ENCODE measurements around the gene RELA. TPM values are rescaled to one million over a fixed set of nuclear protein-coding genes. Genes with fewer than 3 reads are reported as not detected.
"Not testable (repeated sequence)": the region's sequence is repeated elsewhere in the genome, so short reads cannot be mapped to it uniquely, and the experiment has no call there.

RELA gene
- total RNA-seq, 1 experiment from 2014 or later, result 99.3 TPM

GRCh38 chr11:65641297-65642013, 21.3 kb downstream of the RELA start:
- ChIA-PET POLR2A (ENCODE audit: low non-redundant PET) (no interaction called here), CTCF (no interaction called here)
- no peaks in the 10 kb centered on the region for H3K9me3 ChIP-seq (ENCODE audit: low read depth, low read length, poor library complexity, severe bottlenecking)
- H3K36me3 ChIP-seq (ENCODE audit: insufficient read depth, low read length, poor library complexity, severe bottlenecking), result peaks cover 3% of the 10 kb centered on the region
- H3K27me3 ChIP-seq (replicated peaks; ENCODE audit: insufficient read depth, low read depth, low read length, poor library complexity), result no peaks in the 10 kb centered on the region
- H3K4me3 ChIP-seq (ENCODE audit: low read depth, low read length, poor library complexity, severe bottlenecking), result no peak overlapping the region
- H3K27ac ChIP-seq (ENCODE audit: low read depth, low read length, poor library complexity, severe bottlenecking), result no peak overlapping the region
- intact Hi-C loops (cut with micrococcal nuclease; ENCODE audit: unreplicated experiment), result no loop called here
- DNase-seq (ENCODE audit: low spot score), result no peak
- H3K4me1 ChIP-seq (ENCODE audit: insufficient read depth, low read length, poor library complexity, severe bottlenecking), result peaks cover 11% of the 10 kb centered on the region
- no peak for TF ChIP-seq EZH2 (IDR thresholded peaks at IDR 0.05; ENCODE audit: borderline replicate concordance, low read depth, low read length, poor library complexity, severe bottlenecking)
- TF ChIP-seq, protein P1, sequence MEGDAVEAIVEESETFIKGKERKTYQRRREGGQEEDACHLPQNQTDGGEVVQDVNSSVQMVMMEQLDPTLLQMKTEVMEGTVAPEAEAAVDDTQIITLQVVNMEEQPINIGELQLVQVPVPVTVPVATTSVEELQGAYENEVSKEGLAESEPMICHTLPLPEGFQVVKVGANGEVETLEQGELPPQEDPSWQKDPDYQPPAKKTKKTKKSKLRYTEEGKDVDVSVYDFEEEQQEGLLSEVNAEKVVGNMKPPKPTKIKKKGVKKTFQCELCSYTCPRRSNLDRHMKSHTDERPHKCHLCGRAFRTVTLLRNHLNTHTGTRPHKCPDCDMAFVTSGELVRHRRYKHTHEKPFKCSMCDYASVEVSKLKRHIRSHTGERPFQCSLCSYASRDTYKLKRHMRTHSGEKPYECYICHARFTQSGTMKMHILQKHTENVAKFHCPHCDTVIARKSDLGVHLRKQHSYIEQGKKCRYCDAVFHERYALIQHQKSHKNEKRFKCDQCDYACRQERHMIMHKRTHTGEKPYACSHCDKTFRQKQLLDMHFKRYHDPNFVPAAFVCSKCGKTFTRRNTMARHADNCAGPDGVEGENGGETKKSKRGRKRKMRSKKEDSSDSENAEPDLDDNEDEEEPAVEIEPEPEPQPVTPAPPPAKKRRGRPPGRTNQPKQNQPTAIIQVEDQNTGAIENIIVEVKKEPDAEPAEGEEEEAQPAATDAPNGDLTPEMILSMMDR (conservative IDR thresholded peaks at IDR 0.05; ENCODE audit: low read depth, low read length), result no peak
- no TSS peak for BruUV-seq (replicated peaks)

DNA sequence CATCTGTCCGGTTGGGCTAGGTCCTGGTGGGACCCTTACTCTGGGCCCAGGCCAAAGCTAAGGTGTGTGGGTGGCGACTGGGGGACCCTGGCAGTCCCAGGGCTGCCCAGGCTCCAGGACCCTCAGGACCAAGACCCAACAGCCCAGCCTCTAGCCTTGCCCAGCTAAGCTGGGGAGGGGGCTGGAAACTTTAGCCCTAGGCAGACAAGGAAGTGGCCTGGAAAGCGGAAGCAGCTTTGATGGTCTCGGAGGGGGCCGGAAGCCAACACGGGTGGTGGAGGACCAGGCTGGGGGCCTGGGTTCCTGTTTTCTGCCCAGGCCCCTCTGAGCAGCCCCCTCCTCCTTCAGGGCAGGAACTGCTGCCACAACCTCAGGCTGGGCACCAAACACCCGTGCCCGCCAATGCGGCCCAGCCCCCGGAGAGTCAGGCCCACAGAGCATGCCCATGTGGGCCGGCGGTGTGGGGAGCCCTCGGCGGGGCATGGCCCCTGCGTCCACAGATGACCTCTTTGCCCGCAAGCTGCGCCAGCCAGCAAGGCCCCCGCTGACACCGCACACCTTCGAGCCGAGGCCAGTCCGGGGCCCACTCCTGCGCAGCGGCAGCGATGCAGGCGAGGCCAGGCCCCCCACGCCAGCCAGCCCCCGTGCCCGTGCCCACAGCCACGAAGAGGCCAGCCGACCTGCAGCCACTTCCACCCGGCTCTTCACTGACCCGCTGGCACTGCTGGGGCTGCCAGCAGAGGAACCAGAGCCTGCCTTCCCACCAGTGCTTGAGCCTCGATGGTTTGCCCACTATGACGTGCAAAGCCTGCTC, 22.0 kb downstream of the RELA start:
- POLR2A ChIA-PET (ENCODE audit: low non-redundant PET), result no interaction called here
- Histone ChIP-seq H3K9me3 (ENCODE audit: low read depth, low read length, poor library complexity, severe bottlenecking) (no peaks in the 10 kb centered on the region), H3K27ac (ENCODE audit: low read depth, low read length, poor library complexity, severe bottlenecking) (no peak overlapping the region), H3K27me3 (replicated peaks; ENCODE audit: insufficient read depth, low read depth, low read length, poor library complexity) (no peaks in the 10 kb centered on the region), H3K36me3 (ENCODE audit: insufficient read depth, low read length, poor library complexity, severe bottlenecking) (peaks cover 10% of the 10 kb centered on the region), H3K4me3 (ENCODE audit: low read depth, low read length, poor library complexity, severe bottlenecking) (no peak overlapping the region), H3K4me1 (ENCODE audit: insufficient read depth, low read length, poor library complexity, severe bottlenecking) (peaks cover 11% of the 10 kb centered on the region)
- CTCF ChIA-PET, result no interaction called here
- intact Hi-C loops (cut with micrococcal nuclease; ENCODE audit: unreplicated experiment), result no loop called here
- no peak for DNase-seq (ENCODE audit: low spot score)
- BruUV-seq (replicated peaks), result no TSS peak
- TF ChIP-seq, protein P1 (conservative IDR thresholded peaks at IDR 0.05; ENCODE audit: low read depth, low read length), result no peak
- no peak for TF ChIP-seq EZH2 (IDR thresholded peaks at IDR 0.05; ENCODE audit: borderline replicate concordance, low read depth, low read length, poor library complexity, severe bottlenecking)

- no peak for DNase-seq (ENCODE audit: low spot score)
- intact Hi-C loops (cut with micrococcal nuclease; ENCODE audit: unreplicated experiment), result no loop called here
- no peak for TF ChIP-seq EZH2 (IDR thresholded peaks at IDR 0.05; ENCODE audit: borderline replicate concordance, low read depth, low read length, poor library complexity, severe bottlenecking)
- TF ChIP-seq, protein P1 (conservative IDR thresholded peaks at IDR 0.05; ENCODE audit: low read depth, low read length), result no peak
- Histone ChIP-seq H3K9me3 (ENCODE audit: low read depth, low read length, poor library complexity, severe bottlenecking) (no peaks in the 10 kb centered on the region), H3K4me3 (ENCODE audit: low read depth, low read length, poor library complexity, severe bottlenecking) (no peak overlapping the region), H3K36me3 (ENCODE audit: insufficient read depth, low read length, poor library complexity, severe bottlenecking) (peaks cover 19% of the 10 kb centered on the region), H3K4me1 (ENCODE audit: insufficient read depth, low read length, poor library complexity, severe bottlenecking) (peaks cover 11% of the 10 kb centered on the region), H3K27ac (ENCODE audit: low read depth, low read length, poor library complexity, severe bottlenecking) (no peak overlapping the region), H3K27me3 (replicated peaks; ENCODE audit: insufficient read depth, low read depth, low read length, poor library complexity) (no peaks in the 10 kb centered on the region)
- CTCF ChIA-PET, result no interaction called here
- POLR2A ChIA-PET (ENCODE audit: low non-redundant PET), result no interaction called here
- BruUV-seq (replicated peaks), result no TSS peak
These were observed 22.9 kb downstream of the RELA start for GRCh38 chr11:65639623-65640482.

- CTCF ChIA-PET; POLR2A ChIA-PET (ENCODE audit: low non-redundant PET); intact Hi-C loops (cut with micrococcal nuclease; ENCODE audit: unreplicated experiment): not testable (repeated sequence)
These were observed 23.5 kb downstream of the RELA start for GRCh38 chr11:65639228-65639597.

More at GRCh38 chr11:65639228-65639597, 23.5 kb downstream of the RELA start:
- Histone ChIP-seq H3K36me3 (ENCODE audit: insufficient read depth, low read length, poor library complexity, severe bottlenecking) (peaks cover 25% of the 10 kb centered on the region), H3K4me1 (ENCODE audit: insufficient read depth, low read length, poor library complexity, severe bottlenecking) (peaks cover 11% of the 10 kb centered on the region)
- H3K4me3 ChIP-seq (ENCODE audit: low read depth, low read length, poor library complexity, severe bottlenecking); H3K9me3 ChIP-seq (ENCODE audit: low read depth, low read length, poor library complexity, severe bottlenecking); H3K27me3 ChIP-seq (replicated peaks; ENCODE audit: insufficient read depth, low read depth, low read length, poor library complexity); H3K27ac ChIP-seq (ENCODE audit: low read depth, low read length, poor library complexity, severe bottlenecking); DNase-seq (ENCODE audit: low spot score); BruUV-seq (replicated peaks): not testable (repeated sequence)
